ENCODE measurements around the gene TPCN2. TPM values are rescaled to one million over a fixed set of nuclear protein-coding genes. Genes with fewer than 3 reads are reported as not detected.
"Not testable (repeated sequence)": the region's sequence is repeated elsewhere in the genome, so short reads cannot be mapped to it uniquely, and the experiment has no call there.

Gene TPCN2
- total and polyA plus RNA-seq, 3 experiments from 2014 or later = 4.0 to 12.9 (median 12.3) TPM

- POLR2A ChIA-PET = no interaction called here
- DNase-seq = no peak
- CTCF ChIA-PET = no interaction called here
These were observed 89.5 kb downstream of the TPCN2 start for GRCh38 chr11:69138265-69138664.

GRCh38 chr11:69140161-69140560 lies 91.4 kb downstream of the TPCN2 start:
- H3K4me1 ChIP-seq (ENCODE audit: insufficient read depth, low read length); POLR2A ChIA-PET; H3K4me3 ChIP-seq (ENCODE audit: low read length); H3K27ac Mint-ChIP-seq; H3K27me3 ChIP-seq (ENCODE audit: insufficient read depth, low read length, poor library complexity, severe bottlenecking); H3K4me1 Mint-ChIP-seq; H3K4me3 Mint-ChIP-seq; H3K9me3 ChIP-seq (ENCODE audit: low read length); H3K36me3 Mint-ChIP-seq; DNase-seq; H3K9me3 Mint-ChIP-seq; CTCF ChIA-PET; H3K27ac ChIP-seq (ENCODE audit: low read depth, low read length); H3K36me3 ChIP-seq (ENCODE audit: insufficient read depth, low read length): not testable (repeated sequence)
- peaks cover 4 to 12% of the 10 kb centered on the region in 2 donors for H3K27me3 Mint-ChIP-seq

More at GRCh38 chr11:69138265-69138664, 89.5 kb downstream of the TPCN2 start:
- Mint-ChIP-seq H3K27ac (no peak overlapping the region), H3K4me3 (no peak overlapping the region), H3K4me1 (peaks cover 0 to 4% (median 0%) of the 10 kb centered on the region in 3 donors), H3K36me3 (no peaks in the 10 kb centered on the region), H3K9me3 (peaks cover 0 to 3% (median 2%) of the 10 kb centered on the region in 5 donors), H3K27me3 (peaks cover 3 to 4% of the 10 kb centered on the region in 2 donors)
- H3K9me3 ChIP-seq (ENCODE audit: low read length) = no peaks in the 10 kb centered on the region
- peaks cover 5% of the 10 kb centered on the region for H3K4me1 ChIP-seq (ENCODE audit: insufficient read depth, low read length)
- H3K4me3 ChIP-seq (ENCODE audit: low read length) = no peak overlapping the region
- no peaks in the 10 kb centered on the region for H3K36me3 ChIP-seq (ENCODE audit: insufficient read depth, low read length)
- no peak overlapping the region for H3K27ac ChIP-seq (ENCODE audit: low read depth, low read length)
- no peaks in the 10 kb centered on the region for H3K27me3 ChIP-seq (ENCODE audit: insufficient read depth, low read length, poor library complexity, severe bottlenecking)

- Mint-ChIP-seq H3K36me3 (peaks cover 0 to under 1% (median 0%) of the 10 kb centered on the region in 3 donors), H3K4me3 (no peak overlapping the region), H3K4me1 (peaks cover 0 to 4% (median 0%) of the 10 kb centered on the region in 3 donors)
These were observed 91.9 kb downstream of the TPCN2 start for GRCh38 chr11:69140635-69141034.

GRCh38 chr11:69141742-69142141 lies 93.0 kb downstream of the TPCN2 start:
- H3K9me3 ChIP-seq (ENCODE audit: low read length) = no peaks in the 10 kb centered on the region
- H3K36me3 ChIP-seq (ENCODE audit: insufficient read depth, low read length) = no peaks in the 10 kb centered on the region
- Mint-ChIP-seq H3K27me3 (peaks cover 0 to 8% of the 10 kb centered on the region in 2 donors), H3K27ac (no peak overlapping the region), H3K4me3 (no peak overlapping the region), H3K4me1 (no peaks in the 10 kb centered on the region), H3K9me3 (peaks cover 5 to 15% (median 13%) of the 10 kb centered on the region in 5 donors), H3K36me3 (peaks cover 0 to 6% (median 0%) of the 10 kb centered on the region in 3 donors)
- H3K27ac ChIP-seq (ENCODE audit: low read depth, low read length) = no peak overlapping the region
- DNase-seq = no peak
- H3K27me3 ChIP-seq (ENCODE audit: insufficient read depth, low read length, poor library complexity, severe bottlenecking) = no peaks in the 10 kb centered on the region
- ChIA-PET POLR2A (no interaction called here), CTCF (no interaction called here)
- no peak overlapping the region for H3K4me3 ChIP-seq (ENCODE audit: low read length)
- H3K4me1 ChIP-seq (ENCODE audit: insufficient read depth, low read length) = peaks cover 5% of the 10 kb centered on the region

More at GRCh38 chr11:69140635-69141034, 91.9 kb downstream of the TPCN2 start:
- Histone ChIP-seq H3K4me3 (ENCODE audit: low read length) (no peak overlapping the region), H3K27me3 (ENCODE audit: insufficient read depth, low read length, poor library complexity, severe bottlenecking) (no peaks in the 10 kb centered on the region), H3K36me3 (ENCODE audit: insufficient read depth, low read length) (no peaks in the 10 kb centered on the region), H3K27ac (ENCODE audit: low read depth, low read length) (no peak overlapping the region), H3K4me1 (ENCODE audit: insufficient read depth, low read length) (peaks cover 5% of the 10 kb centered on the region), H3K9me3 (ENCODE audit: low read length) (no peaks in the 10 kb centered on the region)
- no peak for DNase-seq
- CTCF ChIA-PET = no interaction called here
- Mint-ChIP-seq H3K27me3 (peaks cover 2 to 12% of the 10 kb centered on the region in 2 donors), H3K27ac (no peak overlapping the region), H3K9me3 (peaks cover 0 to 5% (median 2%) of the 10 kb centered on the region in 5 donors)
- POLR2A ChIA-PET = no interaction called here

- Mint-ChIP-seq H3K4me3 (no peak overlapping the region), H3K9me3 (peaks cover 10 to 15% (median 15%) of the 10 kb centered on the region in 5 donors), H3K27ac (no peak overlapping the region), H3K36me3 (peaks cover 0 to 6% (median 0%) of the 10 kb centered on the region in 3 donors), H3K27me3 (peaks cover 0 to 8% of the 10 kb centered on the region in 2 donors), H3K4me1 (no peaks in the 10 kb centered on the region)
- ChIA-PET CTCF (no interaction called here), POLR2A (no interaction called here)
- Histone ChIP-seq H3K9me3 (ENCODE audit: low read length) (no peaks in the 10 kb centered on the region), H3K27me3 (ENCODE audit: insufficient read depth, low read length, poor library complexity, severe bottlenecking) (no peaks in the 10 kb centered on the region), H3K36me3 (ENCODE audit: insufficient read depth, low read length) (no peaks in the 10 kb centered on the region), H3K4me1 (ENCODE audit: insufficient read depth, low read length) (no peaks in the 10 kb centered on the region), H3K4me3 (ENCODE audit: low read length) (no peak overlapping the region), H3K27ac (ENCODE audit: low read depth, low read length) (no peak overlapping the region)
- no peak for DNase-seq
These were observed 94.2 kb downstream of the TPCN2 start for GRCh38 chr11:69142895-69143294.

GRCh38 chr11:69144316-69145049 lies 95.8 kb downstream of the TPCN2 start:
- Mint-ChIP-seq H3K4me3 (no peak overlapping the region), H3K9me3 (peaks cover 10 to 20% (median 15%) of the 10 kb centered on the region in 5 donors), H3K27ac (no peak overlapping the region), H3K36me3 (peaks cover 0 to 6% (median 3%) of the 10 kb centered on the region in 3 donors), H3K4me1 (no peaks in the 10 kb centered on the region), H3K27me3 (peaks cover 0 to 15% of the 10 kb centered on the region in 2 donors)
- POLR2A ChIA-PET = no interaction called here
- Histone ChIP-seq H3K36me3 (ENCODE audit: insufficient read depth, low read length) (no peaks in the 10 kb centered on the region), H3K4me1 (ENCODE audit: insufficient read depth, low read length) (no peaks in the 10 kb centered on the region), H3K27ac (ENCODE audit: low read depth, low read length) (no peak overlapping the region), H3K4me3 (ENCODE audit: low read length) (no peak overlapping the region), H3K9me3 (ENCODE audit: low read length) (no peaks in the 10 kb centered on the region), H3K27me3 (ENCODE audit: insufficient read depth, low read length, poor library complexity, severe bottlenecking) (no peaks in the 10 kb centered on the region)
- CTCF ChIA-PET = no interaction called here
- DNase-seq = no peak

GRCh38 chr11:69145050-69145380 lies 96.3 kb downstream of the TPCN2 start:
- Mint-ChIP-seq H3K9me3 (peaks cover 10 to 21% (median 15%) of the 10 kb centered on the region in 5 donors), H3K27ac (no peak overlapping the region)

GRCh38 chr11:69148377-69148762 lies 99.6 kb downstream of the TPCN2 start:
- Histone ChIP-seq H3K4me3 (ENCODE audit: low read length) (no peak overlapping the region), H3K9me3 (ENCODE audit: low read length) (no peaks in the 10 kb centered on the region), H3K27ac (ENCODE audit: low read depth, low read length) (no peak overlapping the region), H3K36me3 (ENCODE audit: insufficient read depth, low read length) (no peaks in the 10 kb centered on the region), H3K4me1 (ENCODE audit: insufficient read depth, low read length) (no peaks in the 10 kb centered on the region), H3K27me3 (ENCODE audit: insufficient read depth, low read length, poor library complexity, severe bottlenecking) (no peaks in the 10 kb centered on the region)
- Mint-ChIP-seq H3K4me3 (no peak overlapping the region), H3K4me1 (no peaks in the 10 kb centered on the region), H3K27me3 (peaks cover 4 to 15% of the 10 kb centered on the region in 2 donors), H3K27ac (no peak overlapping the region), H3K9me3 (peaks cover 10 to 24% (median 15%) of the 10 kb centered on the region in 5 donors), H3K36me3 (peaks cover 0 to 6% (median 3%) of the 10 kb centered on the region in 3 donors)
- ChIA-PET CTCF (no interaction called here), POLR2A (no interaction called here)
- no peak for DNase-seq

More at GRCh38 chr11:69145050-69145380, 96.3 kb downstream of the TPCN2 start:
- ChIA-PET POLR2A (no interaction called here), CTCF (no interaction called here)
- no peaks in the 10 kb centered on the region for H3K4me1 Mint-ChIP-seq
- H3K36me3 ChIP-seq (ENCODE audit: insufficient read depth, low read length) = no peaks in the 10 kb centered on the region
- no peak overlapping the region for H3K4me3 ChIP-seq (ENCODE audit: low read length)
- no peak for DNase-seq
- H3K9me3 ChIP-seq (ENCODE audit: low read length) = no peaks in the 10 kb centered on the region
- H3K4me3 Mint-ChIP-seq = no peak overlapping the region
- peaks cover 0 to 6% (median 3%) of the 10 kb centered on the region in 3 donors for H3K36me3 Mint-ChIP-seq
- no peak overlapping the region for H3K27ac ChIP-seq (ENCODE audit: low read depth, low read length)
- H3K27me3 ChIP-seq (ENCODE audit: insufficient read depth, low read length, poor library complexity, severe bottlenecking) = no peaks in the 10 kb centered on the region
- no peaks in the 10 kb centered on the region for H3K4me1 ChIP-seq (ENCODE audit: insufficient read depth, low read length)
- peaks cover 0 to 15% of the 10 kb centered on the region in 2 donors for H3K27me3 Mint-ChIP-seq
